T-helper 1 cell treated with Interleukin-12 subunit alpha and Interleukin-12 subunit beta and Interleukin-4 antibody, amounts not matched to agents 30 μg/mL and 1 μg/mL, for 36 hours (primary cell): ENCODE data around the gene CD34.

ENCODE experiments used
- H3K27ac Mint-ChIP-seq: one replicate; pipeline ENCODE4 v1.8.0; 2021; ENCODE audit warnings: mild to moderate bottlenecking, mixed read lengths
- H3K27me3 Mint-ChIP-seq: one replicate; pipeline ENCODE4 v1.8.0; 2021; ENCODE audit warnings: low read depth, mixed read lengths
- H3K36me3 Mint-ChIP-seq: one replicate; pipeline ENCODE4 v1.8.0; 2021; ENCODE audit warnings: low read depth, mixed read lengths
- H3K4me1 Mint-ChIP-seq: one replicate; pipeline ENCODE4 v1.8.0; 2021; ENCODE audit warnings: low read depth, mixed read lengths
- H3K4me3 Mint-ChIP-seq: one replicate; pipeline ENCODE4 v1.8.0; 2021; ENCODE audit warnings: mild to moderate bottlenecking, moderate library complexity, mixed read lengths
- H3K9me3 Mint-ChIP-seq: one replicate; pipeline ENCODE4 v1.8.0; 2021; ENCODE audit warnings: mixed read lengths

CD34 gene

DNA sequence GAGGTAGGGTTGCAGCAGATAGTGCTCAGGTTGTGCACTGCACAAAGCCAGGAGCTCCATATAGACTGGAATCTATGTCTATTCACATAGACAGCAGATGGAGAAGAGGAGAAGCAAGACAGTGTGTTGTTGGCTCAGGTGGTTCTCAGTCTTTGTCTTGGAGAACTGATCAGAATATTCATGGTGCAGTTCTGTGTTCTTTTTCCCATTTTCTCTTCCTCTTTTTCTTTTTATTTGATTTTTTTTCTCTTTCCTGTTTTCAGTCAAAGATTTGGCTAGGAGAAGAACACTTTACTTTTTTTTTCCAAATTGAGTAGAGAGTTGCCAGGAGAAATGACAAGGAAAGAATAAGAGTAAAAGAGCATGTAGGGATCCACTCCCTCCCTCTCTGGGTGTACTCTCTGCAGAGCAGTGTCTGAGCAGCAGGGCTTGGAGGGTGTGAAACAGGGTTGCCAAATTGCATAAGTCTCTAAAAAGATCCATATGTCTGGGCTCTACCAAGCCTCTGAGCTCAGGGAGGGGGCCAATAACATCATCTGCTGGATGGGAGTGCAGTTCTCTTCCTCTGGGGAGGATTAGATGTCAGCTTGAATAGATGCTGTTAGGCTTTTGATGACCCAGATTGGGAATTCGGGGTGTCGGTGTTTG, 8.7 kb upstream of the CD34 start:
- H3K4me3 Mint-ChIP-seq, result no peak overlapping the region
- no peak overlapping the region for H3K27ac Mint-ChIP-seq
- H3K9me3 Mint-ChIP-seq, result no peaks in the 10 kb centered on the region
- no peaks in the 10 kb centered on the region for H3K4me1 Mint-ChIP-seq
- no peaks in the 10 kb centered on the region for H3K36me3 Mint-ChIP-seq
- H3K27me3 Mint-ChIP-seq, result peaks cover 72% of the 10 kb centered on the region

- no peaks in the 10 kb centered on the region for H3K36me3 Mint-ChIP-seq
- H3K4me1 Mint-ChIP-seq, result no peaks in the 10 kb centered on the region
- H3K4me3 Mint-ChIP-seq, result no peak overlapping the region
- H3K9me3 Mint-ChIP-seq, result no peaks in the 10 kb centered on the region
- H3K27me3 Mint-ChIP-seq, result peaks cover 71% of the 10 kb centered on the region
- no peak overlapping the region for H3K27ac Mint-ChIP-seq
Observed at GRCh38 chr1:207918581-207918980, 7.7 kb upstream of the CD34 start.

- no peak overlapping the region for H3K4me3 Mint-ChIP-seq
- peaks cover 71% of the 10 kb centered on the region for H3K27me3 Mint-ChIP-seq
- no peaks in the 10 kb centered on the region for H3K9me3 Mint-ChIP-seq
- no peaks in the 10 kb centered on the region for H3K36me3 Mint-ChIP-seq
- no peaks in the 10 kb centered on the region for H3K4me1 Mint-ChIP-seq
- no peak overlapping the region for H3K27ac Mint-ChIP-seq
Observed at GRCh38 chr1:207918011-207918410, 7.1 kb upstream of the CD34 start.

DNA sequence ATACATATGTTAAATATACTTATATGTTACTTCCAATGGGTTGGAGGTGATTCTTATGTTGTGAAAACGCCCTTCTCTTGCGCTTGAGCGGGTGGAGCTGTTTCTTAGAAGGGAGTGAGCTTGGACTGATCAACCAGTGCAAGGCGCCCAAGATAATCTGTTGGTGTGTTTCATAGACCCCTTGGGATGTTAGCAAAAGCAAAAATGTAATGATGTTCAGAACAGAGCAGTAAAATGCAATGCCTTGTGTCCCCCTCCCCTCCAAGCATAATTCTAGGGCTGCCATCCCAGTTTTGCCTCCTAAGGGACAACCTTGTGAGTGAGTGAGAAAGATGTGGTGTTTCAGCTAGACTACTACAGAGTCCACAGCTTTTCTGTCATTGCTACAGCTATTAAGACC, 6.2 kb upstream of the CD34 start:
- H3K27me3 Mint-ChIP-seq, result peaks cover 73% of the 10 kb centered on the region
- H3K36me3 Mint-ChIP-seq, result no peaks in the 10 kb centered on the region
- H3K4me1 Mint-ChIP-seq, result no peaks in the 10 kb centered on the region
- no peak overlapping the region for H3K27ac Mint-ChIP-seq
- H3K9me3 Mint-ChIP-seq, result no peaks in the 10 kb centered on the region
- H3K4me3 Mint-ChIP-seq, result no peak overlapping the region

GRCh38 chr1:207913951-207914350, 3.0 kb upstream of the CD34 start:
- Mint-ChIP-seq H3K4me3 (no peak overlapping the region), H3K27ac (no peak overlapping the region), H3K9me3 (no peaks in the 10 kb centered on the region), H3K36me3 (peaks cover 2% of the 10 kb centered on the region), H3K4me1 (peaks cover 10% of the 10 kb centered on the region), H3K27me3 (peaks cover 74% of the 10 kb centered on the region)

GRCh38 chr1:207911856-207912760, 1.2 kb upstream of the CD34 start:
- peaks cover 10% of the 10 kb centered on the region for H3K4me1 Mint-ChIP-seq
- peaks cover 76% of the 10 kb centered on the region for H3K27me3 Mint-ChIP-seq
- no peak overlapping the region for H3K27ac Mint-ChIP-seq
- peaks cover 2% of the 10 kb centered on the region for H3K36me3 Mint-ChIP-seq
- no peaks in the 10 kb centered on the region for H3K9me3 Mint-ChIP-seq
- H3K4me3 Mint-ChIP-seq, result peak overlapping the region; percentile 29

GRCh38 chr1:207909687-207910086, 1.2 kb downstream of the CD34 start:
- no peak overlapping the region for H3K4me3 Mint-ChIP-seq
- no peaks in the 10 kb centered on the region for H3K9me3 Mint-ChIP-seq
- no peak overlapping the region for H3K27ac Mint-ChIP-seq
- H3K36me3 Mint-ChIP-seq, result peaks cover 2% of the 10 kb centered on the region
- peaks cover 10% of the 10 kb centered on the region for H3K4me1 Mint-ChIP-seq
- H3K27me3 Mint-ChIP-seq, result peaks cover 68% of the 10 kb centered on the region

DNA sequence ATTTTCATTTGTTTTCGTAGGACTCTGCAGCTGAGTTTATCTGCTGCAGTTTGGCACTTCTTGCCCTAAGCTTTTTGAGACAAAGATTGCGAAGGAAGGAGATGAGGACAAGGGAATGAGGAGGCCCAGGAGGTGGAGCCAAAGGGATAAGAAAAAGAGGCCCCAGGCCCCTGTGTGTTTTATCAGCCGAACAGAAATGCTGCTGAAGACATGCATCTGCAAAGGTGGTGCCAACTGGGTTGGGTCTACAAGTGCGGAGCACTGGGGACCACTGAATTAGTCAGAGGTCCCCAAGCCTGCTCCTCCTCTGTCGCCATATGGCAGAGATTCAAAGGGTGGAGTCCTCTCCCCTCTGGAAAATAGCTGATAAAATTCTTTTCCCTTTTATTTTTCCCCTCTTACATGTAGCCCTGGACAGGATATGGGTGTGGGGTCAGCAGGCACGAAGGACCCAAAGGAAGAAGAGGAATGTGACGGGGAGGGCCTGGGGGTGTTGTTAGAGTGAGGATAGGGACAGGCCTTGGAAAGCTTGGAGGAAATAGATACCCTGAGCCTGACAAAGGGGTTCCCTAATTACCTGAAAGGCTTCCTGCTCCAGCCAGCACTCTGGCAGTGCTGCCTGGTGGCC, 2.7 kb downstream of the CD34 start:
- Mint-ChIP-seq H3K27ac (no peak overlapping the region), H3K9me3 (no peaks in the 10 kb centered on the region), H3K36me3 (peaks cover 2% of the 10 kb centered on the region), H3K27me3 (peaks cover 55% of the 10 kb centered on the region), H3K4me1 (peaks cover 14% of the 10 kb centered on the region), H3K4me3 (no peak overlapping the region)

- Mint-ChIP-seq H3K27me3 (peaks cover 19% of the 10 kb centered on the region), H3K9me3 (no peaks in the 10 kb centered on the region), H3K4me3 (no peak overlapping the region), H3K27ac (no peak overlapping the region), H3K4me1 (peaks cover 7% of the 10 kb centered on the region), H3K36me3 (no peaks in the 10 kb centered on the region)
Observed at GRCh38 chr1:207904391-207904790, 6.5 kb downstream of the CD34 start.

GRCh38 chr1:207903767-207904166, 7.2 kb downstream of the CD34 start:
- peaks cover 7% of the 10 kb centered on the region for H3K4me1 Mint-ChIP-seq
- H3K27me3 Mint-ChIP-seq, result peaks cover 13% of the 10 kb centered on the region
- no peak overlapping the region for H3K4me3 Mint-ChIP-seq
- no peak overlapping the region for H3K27ac Mint-ChIP-seq
- no peaks in the 10 kb centered on the region for H3K36me3 Mint-ChIP-seq
- H3K9me3 Mint-ChIP-seq, result no peaks in the 10 kb centered on the region

DNA sequence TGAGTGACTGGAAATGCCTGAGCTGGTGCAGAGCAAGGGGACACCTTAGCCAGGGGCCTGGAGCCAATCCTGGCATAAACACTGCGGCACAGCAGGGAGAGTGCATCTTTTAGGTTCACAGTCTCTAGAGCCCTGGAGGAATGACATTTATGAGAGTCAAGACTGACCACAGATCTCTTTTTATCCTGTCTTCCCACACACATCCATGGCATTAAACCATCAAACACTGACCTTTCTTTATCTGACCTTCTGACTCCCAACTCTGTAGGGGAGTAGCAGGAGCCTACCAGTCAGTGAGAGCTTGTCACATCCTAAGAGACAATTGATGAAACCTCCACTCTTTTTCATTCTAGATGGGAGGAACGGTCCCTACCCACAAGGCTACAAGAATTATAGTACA, 7.9 kb downstream of the CD34 start:
- H3K4me3 Mint-ChIP-seq, result no peak overlapping the region
- no peaks in the 10 kb centered on the region for H3K9me3 Mint-ChIP-seq
- peaks cover 5% of the 10 kb centered on the region for H3K27me3 Mint-ChIP-seq
- peaks cover 7% of the 10 kb centered on the region for H3K4me1 Mint-ChIP-seq
- H3K27ac Mint-ChIP-seq, result no peak overlapping the region
- no peaks in the 10 kb centered on the region for H3K36me3 Mint-ChIP-seq

GRCh38 chr1:207902566-207902965, 8.4 kb downstream of the CD34 start:
- H3K27ac Mint-ChIP-seq, result no peak overlapping the region
- peaks cover under 1% of the 10 kb centered on the region for H3K27me3 Mint-ChIP-seq
- H3K4me1 Mint-ChIP-seq, result peaks cover 7% of the 10 kb centered on the region
- H3K4me3 Mint-ChIP-seq, result no peak overlapping the region
- no peaks in the 10 kb centered on the region for H3K9me3 Mint-ChIP-seq
- H3K36me3 Mint-ChIP-seq, result no peaks in the 10 kb centered on the region

DNA sequence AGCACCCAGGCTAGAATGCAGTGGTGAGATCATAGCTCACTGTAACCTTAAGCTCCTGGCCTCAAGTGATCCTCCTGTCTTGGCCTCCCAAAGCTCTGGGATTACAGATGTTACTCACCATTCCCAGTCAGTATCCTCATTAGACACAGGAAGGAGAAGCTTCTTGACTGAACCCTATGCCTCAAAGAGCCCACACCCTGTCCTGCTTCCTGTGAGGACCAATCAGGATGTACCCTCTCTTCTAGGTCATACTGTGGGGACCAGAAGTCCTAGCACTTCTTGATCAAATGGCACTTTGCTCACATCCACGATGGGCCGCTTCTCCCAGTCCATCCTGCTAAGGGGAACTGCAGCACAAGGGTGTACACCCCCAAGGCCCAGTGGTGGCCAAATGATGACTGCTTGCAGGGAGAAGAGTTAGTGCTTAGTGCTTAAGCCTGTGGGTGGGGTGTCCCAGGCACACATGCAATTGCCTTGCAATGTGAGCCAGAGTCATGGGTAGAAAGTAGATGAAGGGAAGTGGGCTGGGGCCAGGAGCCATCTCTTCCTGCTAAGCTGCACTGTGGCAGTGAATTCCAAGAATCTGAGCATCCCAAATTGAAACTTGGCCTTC, 9.8 kb downstream of the CD34 start:
- Mint-ChIP-seq H3K36me3 (no peaks in the 10 kb centered on the region), H3K4me1 (peaks cover 7% of the 10 kb centered on the region), H3K9me3 (no peaks in the 10 kb centered on the region), H3K4me3 (no peak overlapping the region), H3K27me3 (peaks cover 3% of the 10 kb centered on the region), H3K27ac (no peak overlapping the region)

DNA sequence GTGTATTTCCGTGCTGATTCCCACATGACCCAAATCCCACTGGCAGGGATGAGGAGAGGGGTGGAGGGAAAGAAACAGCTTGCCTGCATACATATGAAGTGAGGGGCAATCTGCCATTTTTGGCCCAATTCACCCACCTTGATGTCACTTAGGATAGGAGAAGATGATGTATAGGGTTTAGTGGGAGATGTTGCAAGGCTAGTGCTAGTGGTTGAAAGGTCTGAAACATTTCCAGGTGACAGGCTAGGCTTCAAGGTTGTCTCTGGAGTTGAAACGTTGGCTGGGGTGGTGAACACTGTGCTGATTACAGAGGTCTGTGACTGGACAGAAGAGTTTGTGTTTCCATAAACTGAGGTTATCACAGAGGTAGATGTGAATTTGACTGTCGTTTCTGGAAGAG, 12.1 kb downstream of the CD34 start:
- Mint-ChIP-seq H3K27ac (no peak overlapping the region), H3K9me3 (no peaks in the 10 kb centered on the region), H3K4me3 (no peak overlapping the region), H3K27me3 (peaks cover 22% of the 10 kb centered on the region), H3K4me1 (peaks cover 5% of the 10 kb centered on the region), H3K36me3 (no peaks in the 10 kb centered on the region)
